Upper lobe of left lung (tissue), 6 donors: Measurements from ENCODE around the gene ATP2B1. TPM values are rescaled to one million over a fixed set of nuclear protein-coding genes. Genes with fewer than 3 reads are reported as not detected.

Experiments
- ATAC-seq, 2 donors: fragments of 200-7000 bp; cut with Tn5 transposase; one replicate each; pipeline ENCODE4 v1.9.1; 2022; ENCODE audit warnings: mild to moderate bottlenecking in 2 of 2, moderate library complexity in 2 of 2; ENCODE audit not compliant: low FRiP score in 2 of 2
- DNase-seq, 2 donors: peaks; one replicate each; pipeline ENCODE4 v3.0.0-alpha.2; 2019 to 2020
- H3K27ac ChIP-seq, 4 donors: fragments of 200-600 bp; sonication (generic); one replicate each; pipeline ENCODE4 v1.5.1; 2016 to 2019
- H3K27me3 ChIP-seq, 4 donors: fragments of 200-600 bp; sonication (generic); one replicate each; pipeline ENCODE4 v1.5.1; 2017 to 2019
- H3K36me3 ChIP-seq, 4 donors: fragments of 200-600 bp; sonication (generic); one replicate each; pipeline ENCODE4 v1.5.1; 2016 to 2019
- H3K4me1 ChIP-seq, 4 donors: fragments of 200-600 bp; sonication (generic); one replicate each; pipeline ENCODE4 v1.5.1; 2018 to 2019
- H3K4me3 ChIP-seq, 4 donors: fragments of 200-600 bp; sonication (generic); one replicate each; pipeline ENCODE4 v1.5.1; 2017 to 2019; ENCODE audit warnings: mild to moderate bottlenecking in 2 of 4, moderate library complexity in 1 of 4
- H3K9me3 ChIP-seq, 4 donors: fragments of 200-600 bp; sonication (generic); one replicate each; pipeline ENCODE4 v1.5.1; 2018 to 2019
- CTCF ChIP-seq, 6 experiments: fragments of 450-650 bp in 4 of 6; fragments of 200-600 bp in 2 of 6; sonication (generic) in 2 of 6; IDR thresholded peaks; one replicate each; pipeline ENCODE4 v1.5.1; 2016 to 2019; ENCODE audit warnings: antibody characterized with exemption in 6 of 6
- EP300 ChIP-seq, 4 donors: sonication (generic); formaldehyde crosslinking; IDR thresholded peaks; one replicate each; pipeline ENCODE4 v1.5.1; 2017; ENCODE audit warnings: antibody characterized with exemption in 4 of 4, control low read depth in 2 of 4
- POLR2A ChIP-seq, 4 donors: fragments of 450-650 bp; IDR thresholded peaks; one replicate each; pipeline ENCODE4 v1.5.1; 2016 to 2017; ENCODE audit warnings: antibody characterized with exemption in 4 of 4, mild to moderate bottlenecking in 2 of 4
- POLR2AphosphoS5 ChIP-seq, 2 donors: sonication (generic); formaldehyde crosslinking; IDR thresholded peaks; one replicate each; pipeline ENCODE4 v1.5.1; 2017; ENCODE audit warnings: antibody characterized with exemption in 2 of 2
- WGBS, 2 donors: methylation state at CpG; one replicate each; pipeline ENCODE4 v1.1.5; 2017 to 2018; 5-methylcytosine and 5-hydroxymethylcytosine counted together
- total RNA-seq, 6 donors: library from RNA; depleted of rRNA in 4 of 6; stranded (reverse); fragments of >200 nt in 4 of 6; gene quantifications; one replicate each; pipeline versions ENCODE4 v1.1.0 to v1.2.1, GENCODE V29; 2016 to 2021
- donor health status: DM: no; HTN: no; CAD: no; lungs with moderate emphysema.
- donor health status: DM: no; HTN: yes; CAD: no; lungs with severe emphysema.

Gene ATP2B1
- total RNA-seq, 6 donors from 2014 or later: 15.2 to 50.0 (median 36.3) TPM

- H3K27ac ChIP-seq: no peak overlapping the region
- no peaks in the 10 kb centered on the region for H3K27me3 ChIP-seq
- no peaks in the 10 kb centered on the region for H3K9me3 ChIP-seq
- ATAC-seq (no peak), DNase-seq (no peak)
- TF ChIP-seq POLR2A (IDR thresholded peaks at IDR 0.05): no peak
- TF ChIP-seq POLR2AphosphoS5 (IDR thresholded peaks at IDR 0.05): no peak
- TF ChIP-seq CTCF (IDR thresholded peaks at IDR 0.05): no peak
- TF ChIP-seq EP300 (IDR thresholded peaks at IDR 0.05): no peak
- 93 to 95% methylated on average over 2 of the region's 2 CpGs for WGBS, 2 donors
- peaks cover 0 to 4% (median 0%) of the 10 kb centered on the region in 4 donors for H3K4me1 ChIP-seq
- H3K36me3 ChIP-seq: no peaks in the 10 kb centered on the region
- no peak overlapping the region for H3K4me3 ChIP-seq
Observed at GRCh38 chr12:89551747-89552146, 156.9 kb downstream of the ATP2B1 start.

GRCh38 chr12:89547101-89547500 lies 161.5 kb downstream of the ATP2B1 start:
- TF ChIP-seq EP300 (IDR thresholded peaks at IDR 0.05): no peak
- TF ChIP-seq POLR2AphosphoS5 (IDR thresholded peaks at IDR 0.05): no peak
- no peak for TF ChIP-seq POLR2A (IDR thresholded peaks at IDR 0.05)
- no peak for TF ChIP-seq CTCF (IDR thresholded peaks at IDR 0.05)
- WGBS, 2 donors: 73 to 83% methylated on average over 4 of the region's 4 CpGs
- H3K9me3 ChIP-seq: no peaks in the 10 kb centered on the region
- H3K27me3 ChIP-seq: no peaks in the 10 kb centered on the region
- no peak overlapping the region for H3K27ac ChIP-seq
- peaks cover 18 to 33% (median 21%) of the 10 kb centered on the region in 4 donors for H3K4me1 ChIP-seq
- no peak for ATAC-seq
- no peaks in the 10 kb centered on the region for H3K36me3 ChIP-seq
- no peak overlapping the region for H3K4me3 ChIP-seq
- no peak for DNase-seq

- DNase-seq: no peak
- no peak for ATAC-seq
- TF ChIP-seq CTCF (IDR thresholded peaks at IDR 0.05) (no peak), POLR2AphosphoS5 (IDR thresholded peaks at IDR 0.05) (peak in 1 of 2 donors; percentile 23), EP300 (IDR thresholded peaks at IDR 0.05) (no peak), POLR2A (IDR thresholded peaks at IDR 0.05) (no peak)
- WGBS, 2 donors: 59 to 64% methylated on average over 4 of the region's 4 CpGs
- peak overlapping the region in 1 of 4 donors; percentile 46 for H3K27ac ChIP-seq
- H3K4me3 ChIP-seq: no peak overlapping the region
- no peaks in the 10 kb centered on the region for H3K36me3 ChIP-seq
- no peaks in the 10 kb centered on the region for H3K9me3 ChIP-seq
- H3K4me1 ChIP-seq: peaks cover 18 to 33% (median 21%) of the 10 kb centered on the region in 4 donors
- no peaks in the 10 kb centered on the region for H3K27me3 ChIP-seq
Observed at GRCh38 chr12:89546151-89546550, 162.5 kb downstream of the ATP2B1 start.

GRCh38 chr12:89544681-89545184 lies 163.9 kb downstream of the ATP2B1 start:
- DNase-seq: peak in 1 of 2 donors; percentile 43
- peaks cover 18 to 33% (median 21%) of the 10 kb centered on the region in 4 donors for H3K4me1 ChIP-seq
- no peak for TF ChIP-seq POLR2A (IDR thresholded peaks at IDR 0.05)
- TF ChIP-seq POLR2AphosphoS5 (IDR thresholded peaks at IDR 0.05): no peak
- TF ChIP-seq EP300 (IDR thresholded peaks at IDR 0.05): no peak
- no peak for TF ChIP-seq CTCF (IDR thresholded peaks at IDR 0.05)
- H3K9me3 ChIP-seq: no peaks in the 10 kb centered on the region
- no peak for ATAC-seq
- H3K27ac ChIP-seq: no peak overlapping the region
- H3K27me3 ChIP-seq: no peaks in the 10 kb centered on the region
- H3K4me3 ChIP-seq: no peak overlapping the region
- no peaks in the 10 kb centered on the region for H3K36me3 ChIP-seq
- WGBS, 2 donors: 25 to 28% methylated on average over 6 of the region's 6 CpGs

GRCh38 chr12:89544022-89544421 lies 164.6 kb downstream of the ATP2B1 start:
- TF ChIP-seq CTCF (IDR thresholded peaks at IDR 0.05): no peak
- no peak for TF ChIP-seq EP300 (IDR thresholded peaks at IDR 0.05)
- TF ChIP-seq POLR2A (IDR thresholded peaks at IDR 0.05): no peak
- TF ChIP-seq POLR2AphosphoS5 (IDR thresholded peaks at IDR 0.05): no peak
- Histone ChIP-seq H3K4me3 (no peak overlapping the region), H3K36me3 (no peaks in the 10 kb centered on the region), H3K27ac (no peak overlapping the region), H3K27me3 (no peaks in the 10 kb centered on the region), H3K9me3 (no peaks in the 10 kb centered on the region), H3K4me1 (peaks cover 18 to 33% (median 21%) of the 10 kb centered on the region in 4 donors)
- ATAC-seq (no peak), DNase-seq (no peak)
- 80 to 86% methylated on average over 1 of the region's 1 CpG for WGBS, 2 donors
